Astrocyte of the spinal cord (primary cell): ENCODE results near the gene DNM1L.

ENCODE experiments used
- DNase-seq: peaks from one replicate; pipeline ENCODE4 v3.0.0; 2011; ENCODE audit warnings: low read depth, low spot score
- H3K4me3 ChIP-seq: 2 replicates; pipeline ENCODE4 v1.5.1; 2011; ENCODE audit warnings: low read depth, mild to moderate bottlenecking, low read length, moderate library complexity
- CTCF ChIP-seq: IDR thresholded peaks from 2 replicates; pipeline ENCODE4 v1.5.1; 2012; ENCODE audit warnings: low read depth, mild to moderate bottlenecking, low read length, inconsistent platforms
- in situ Hi-C: cut with HindIII; loops from 2 replicates; pipeline ENCODE4 v1.10.0; 2017; ENCODE audit warnings: low sequenced_read_pairs

Gene DNM1L

GRCh38 chr12:32679091-32679919 is at the start of gene DNM1L:
Gene DNM1L, plus strand, starts transcription at chr12:32679301. Its CDS starts 63 bp downstream, at chr12:32679364.
- TF ChIP-seq CTCF, result no peak
- peak within 1 kb of the TSS; percentile 82 for H3K4me3 ChIP-seq

GRCh38 chr12:32641287-32641901 is 37.7 kb upstream of the DNM1L start:
- in situ Hi-C loops, result no loop called here
- no peak for TF ChIP-seq CTCF
- no peak for DNase-seq
- H3K4me3 ChIP-seq, result no peak overlapping the region

More at GRCh38 chr12:32679091-32679919, at the start of gene DNM1L:
- DNase-seq, result peak; percentile 97
- in situ Hi-C loops, result no loop called here

GRCh38 chr12:32644431-32644830 is 34.7 kb upstream of the DNM1L start:
- H3K4me3 ChIP-seq, result no peak overlapping the region
- TF ChIP-seq CTCF, result no peak
- in situ Hi-C loops, result no loop called here
- no peak for DNase-seq

- no peak for DNase-seq
- in situ Hi-C loops, result no loop called here
- no peak for TF ChIP-seq CTCF
- no peak overlapping the region for H3K4me3 ChIP-seq
Measured at GRCh38 chr12:32647275-32647674, 31.8 kb upstream of the DNM1L start.

GRCh38 chr12:32650508-32650907 is 28.6 kb upstream of the DNM1L start:
- TF ChIP-seq CTCF, result no peak

GRCh38 chr12:32651151-32651955 is 27.7 kb upstream of the DNM1L start:
- no peak overlapping the region for H3K4me3 ChIP-seq
- in situ Hi-C loops, result no loop called here
- no peak for TF ChIP-seq CTCF
- no peak for DNase-seq

More at GRCh38 chr12:32650508-32650907, 28.6 kb upstream of the DNM1L start:
- DNase-seq, result no peak
- H3K4me3 ChIP-seq, result no peak overlapping the region
- in situ Hi-C loops, result no loop called here
